ENCODE data around the gene RANGRF. TPM values are rescaled to one million over a fixed set of nuclear protein-coding genes. Genes with fewer than 3 reads are reported as not detected.

The RANGRF gene
- total RNA-seq, 1 experiment from 2014 or later, result 35.0 TPM

DNA sequence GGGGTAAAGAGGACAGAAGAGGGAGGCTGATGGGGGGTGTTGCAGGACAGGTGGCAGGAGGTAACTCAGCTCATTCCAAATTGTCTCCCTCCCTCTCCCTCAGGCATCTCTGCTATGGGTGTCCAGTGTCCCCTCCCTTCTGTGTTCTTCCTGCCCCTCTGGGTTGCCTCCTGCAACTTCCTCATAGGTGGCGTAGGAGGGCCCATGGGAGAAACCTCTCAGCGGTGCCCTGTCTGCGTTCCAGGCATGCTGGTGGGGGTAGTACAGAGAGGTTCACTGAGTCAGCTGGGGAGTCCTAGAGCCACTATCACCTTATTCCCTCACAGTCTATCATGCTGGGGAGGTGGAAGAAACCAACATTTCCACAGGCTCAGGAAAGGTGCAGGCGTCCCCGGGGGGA is 36.5 kb downstream of the RANGRF start:
- BruUV-seq (replicated peaks), result no TSS peak

DNA sequence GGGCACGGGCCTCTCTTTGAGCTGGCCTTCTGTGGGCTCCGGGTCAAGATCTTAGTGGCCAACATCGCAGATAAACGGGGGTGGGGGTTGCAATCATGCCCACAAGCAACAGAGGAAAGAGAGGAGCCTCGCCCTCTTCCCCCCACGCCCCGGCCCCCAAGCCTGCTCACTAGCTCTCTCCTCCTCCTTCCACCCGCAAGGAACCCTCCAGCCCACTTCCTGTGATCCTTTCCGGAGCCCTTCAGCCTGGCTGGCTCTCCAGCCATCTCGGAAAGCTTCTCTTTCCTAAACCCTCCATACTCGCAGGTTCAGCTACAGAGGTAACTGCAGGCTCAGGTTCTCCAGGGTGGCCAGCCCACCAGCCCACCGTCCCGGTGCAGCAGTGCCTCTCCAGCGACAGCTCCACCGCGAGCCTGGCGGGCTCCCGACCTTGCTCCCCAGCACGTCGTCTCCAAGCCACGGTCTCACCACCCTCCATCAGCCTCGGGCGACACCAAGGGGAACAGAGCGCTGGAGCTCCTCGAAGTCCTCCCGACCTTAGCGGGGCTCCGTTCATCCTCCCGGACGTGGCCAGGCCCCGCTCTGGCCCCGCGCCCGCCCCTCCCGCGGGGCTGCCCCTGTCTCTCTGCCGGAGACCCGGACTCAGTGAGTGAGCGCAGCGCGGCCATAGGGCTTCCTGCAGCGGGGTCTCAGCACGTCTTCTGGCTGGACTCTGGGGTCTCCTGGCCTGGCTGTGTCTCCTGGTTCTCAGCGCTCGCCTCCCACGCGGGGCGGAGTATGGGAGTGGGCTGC is 38.2 kb downstream of the RANGRF start:
- CTCF ChIA-PET, result interaction anchor here (0.7 kb wide), 1 partner anchor 561 kb away, joined by 5 read pairs; no protein-coding TSS in a partner anchor

More for the DNA sequence above, 36.5 kb downstream of the RANGRF start:
- Histone ChIP-seq H3K9me3 (ENCODE audit: insufficient read depth, low read depth) (no peaks in the 10 kb centered on the region), H2AFZ (no peak overlapping the region), H3K36me3 (ENCODE audit: low read depth) (no peaks in the 10 kb centered on the region), H4K20me1 (ENCODE audit: insufficient read depth) (no peaks in the 10 kb centered on the region), H3K79me2 (ENCODE audit: low read depth) (no peaks in the 10 kb centered on the region), H3K27ac (no peak overlapping the region), H3K9me2 (ENCODE audit: insufficient read depth) (no peaks in the 10 kb centered on the region), H3K4me2 (no peak overlapping the region), H3K4me1 (replicated peaks; ENCODE audit: insufficient read depth) (no peaks in the 10 kb centered on the region), H3K27me3 (ENCODE audit: insufficient read depth, low read depth) (no peaks in the 10 kb centered on the region), H3F3A (ENCODE audit: insufficient read depth, low read depth) (no peaks in the 10 kb centered on the region), H3K4me3 (no peak overlapping the region)
- DNase-seq, result no peak
- CTCF ChIA-PET, result interaction anchor here (0.6 to 0.7 kb wide), 2 partner anchors 251 to 564 kb away, joined by 3 read pairs; no protein-coding TSS in a partner anchor
- no peak for TF ChIP-seq EZH2 (IDR thresholded peaks at IDR 0.05; ENCODE audit: low read depth)
- TF ChIP-seq, protein P1, sequence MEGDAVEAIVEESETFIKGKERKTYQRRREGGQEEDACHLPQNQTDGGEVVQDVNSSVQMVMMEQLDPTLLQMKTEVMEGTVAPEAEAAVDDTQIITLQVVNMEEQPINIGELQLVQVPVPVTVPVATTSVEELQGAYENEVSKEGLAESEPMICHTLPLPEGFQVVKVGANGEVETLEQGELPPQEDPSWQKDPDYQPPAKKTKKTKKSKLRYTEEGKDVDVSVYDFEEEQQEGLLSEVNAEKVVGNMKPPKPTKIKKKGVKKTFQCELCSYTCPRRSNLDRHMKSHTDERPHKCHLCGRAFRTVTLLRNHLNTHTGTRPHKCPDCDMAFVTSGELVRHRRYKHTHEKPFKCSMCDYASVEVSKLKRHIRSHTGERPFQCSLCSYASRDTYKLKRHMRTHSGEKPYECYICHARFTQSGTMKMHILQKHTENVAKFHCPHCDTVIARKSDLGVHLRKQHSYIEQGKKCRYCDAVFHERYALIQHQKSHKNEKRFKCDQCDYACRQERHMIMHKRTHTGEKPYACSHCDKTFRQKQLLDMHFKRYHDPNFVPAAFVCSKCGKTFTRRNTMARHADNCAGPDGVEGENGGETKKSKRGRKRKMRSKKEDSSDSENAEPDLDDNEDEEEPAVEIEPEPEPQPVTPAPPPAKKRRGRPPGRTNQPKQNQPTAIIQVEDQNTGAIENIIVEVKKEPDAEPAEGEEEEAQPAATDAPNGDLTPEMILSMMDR (conservative IDR thresholded peaks at IDR 0.05), result no peak
- intact Hi-C loops (cut with micrococcal nuclease; ENCODE audit: unreplicated experiment), result no loop called here
- POLR2A ChIA-PET (ENCODE audit: unreplicated experiment), result no interaction called here

DNA sequence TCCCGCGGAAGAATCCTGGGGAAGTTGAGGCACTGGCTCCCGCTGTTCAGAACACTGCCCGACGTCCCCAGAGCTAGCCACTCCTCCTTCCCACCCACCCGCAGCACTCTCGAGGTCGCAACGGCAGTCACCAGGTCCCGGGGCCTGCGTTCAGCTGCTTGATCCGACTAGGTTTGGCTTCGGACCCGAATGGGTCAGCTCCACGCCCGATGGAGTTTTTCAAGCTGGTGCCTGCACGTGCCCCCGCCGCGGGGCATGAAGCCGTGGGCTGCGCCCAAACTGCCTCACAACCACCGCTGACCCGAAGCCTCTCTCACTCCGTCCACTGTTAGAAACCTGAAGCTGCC is 38.8 kb downstream of the RANGRF start:
- DNase-seq, result no peak
- BruUV-seq (replicated peaks), result no TSS peak
- no peak overlapping the region for H3K4me2 ChIP-seq
- no peaks in the 10 kb centered on the region for H3F3A ChIP-seq (ENCODE audit: insufficient read depth, low read depth)
- ChIA-PET POLR2A (ENCODE audit: unreplicated experiment) (no interaction called here), CTCF (no interaction called here)
- no peaks in the 10 kb centered on the region for H3K9me2 ChIP-seq (ENCODE audit: insufficient read depth)
- no peak overlapping the region for H3K4me3 ChIP-seq
- no peaks in the 10 kb centered on the region for H4K20me1 ChIP-seq (ENCODE audit: insufficient read depth)
- H3K79me2 ChIP-seq (ENCODE audit: low read depth), result no peaks in the 10 kb centered on the region
- no peak for TF ChIP-seq EZH2 (IDR thresholded peaks at IDR 0.05; ENCODE audit: low read depth)
- TF ChIP-seq, protein P1 (conservative IDR thresholded peaks at IDR 0.05), result no peak
- H3K4me1 ChIP-seq (replicated peaks; ENCODE audit: insufficient read depth), result no peaks in the 10 kb centered on the region
- H3K9me3 ChIP-seq (ENCODE audit: insufficient read depth, low read depth), result no peaks in the 10 kb centered on the region
- no peaks in the 10 kb centered on the region for H3K27me3 ChIP-seq (ENCODE audit: insufficient read depth, low read depth)
- no peak overlapping the region for H3K27ac ChIP-seq
- intact Hi-C loops (cut with micrococcal nuclease; ENCODE audit: unreplicated experiment), result no loop called here
- no peak overlapping the region for H2AFZ ChIP-seq
- H3K36me3 ChIP-seq (ENCODE audit: low read depth), result no peaks in the 10 kb centered on the region

More for the DNA sequence above, 38.2 kb downstream of the RANGRF start:
- no peaks in the 10 kb centered on the region for H3K4me1 ChIP-seq (replicated peaks; ENCODE audit: insufficient read depth)
- H3K27me3 ChIP-seq (ENCODE audit: insufficient read depth, low read depth), result no peaks in the 10 kb centered on the region
- no peak for DNase-seq
- POLR2A ChIA-PET (ENCODE audit: unreplicated experiment), result interaction anchor here (0.6 kb wide), 1 partner anchor 192 kb away, joined by 3 read pairs; no protein-coding TSS in a partner anchor
- H3K4me2 ChIP-seq, result no peak overlapping the region
- H3K27ac ChIP-seq, result no peak overlapping the region
- no peaks in the 10 kb centered on the region for H3K9me2 ChIP-seq (ENCODE audit: insufficient read depth)
- H3K9me3 ChIP-seq (ENCODE audit: insufficient read depth, low read depth), result no peaks in the 10 kb centered on the region
- H3F3A ChIP-seq (ENCODE audit: insufficient read depth, low read depth), result no peaks in the 10 kb centered on the region
- no peaks in the 10 kb centered on the region for H3K79me2 ChIP-seq (ENCODE audit: low read depth)
- BruUV-seq (replicated peaks), result no TSS peak
- no peak overlapping the region for H2AFZ ChIP-seq
- no peak overlapping the region for H3K4me3 ChIP-seq
- TF ChIP-seq, protein P1 (conservative IDR thresholded peaks at IDR 0.05), result no peak
- no peak for TF ChIP-seq EZH2 (IDR thresholded peaks at IDR 0.05; ENCODE audit: low read depth)
- H3K36me3 ChIP-seq (ENCODE audit: low read depth), result no peaks in the 10 kb centered on the region
- no peaks in the 10 kb centered on the region for H4K20me1 ChIP-seq (ENCODE audit: insufficient read depth)
- intact Hi-C loops (cut with micrococcal nuclease; ENCODE audit: unreplicated experiment), result no loop called here
